Renal pelvis (tissue), 4 donors: Measurements from ENCODE around the gene PRKCE. TPM values are rescaled to one million over a fixed set of nuclear protein-coding genes. Genes with fewer than 3 reads are reported as not detected.
"Not testable (repeated sequence)": the region's sequence is repeated elsewhere in the genome, so short reads cannot be mapped to it uniquely, and the experiment has no call there.

Experiments
- DNase-seq: peaks from one replicate; pipeline ENCODE4 v3.0.0-alpha.2; 2013
- polyA plus RNA-seq, 3 donors: library from polyadenylated mRNA; unstranded; fragments of 120-200 nt; gene quantifications; one replicate each; pipeline ENCODE4 v1.2.1, GENCODE V29; 2013; ENCODE audit not compliant: insufficient read length in 3 of 3

The PRKCE gene
- polyA plus RNA-seq, 3 donors, result 7.8 to 9.9 (median 7.8) TPM

- no peak for DNase-seq
Observed at GRCh38 chr2:46184794-46185583, 533.5 kb downstream of the PRKCE start.

DNA sequence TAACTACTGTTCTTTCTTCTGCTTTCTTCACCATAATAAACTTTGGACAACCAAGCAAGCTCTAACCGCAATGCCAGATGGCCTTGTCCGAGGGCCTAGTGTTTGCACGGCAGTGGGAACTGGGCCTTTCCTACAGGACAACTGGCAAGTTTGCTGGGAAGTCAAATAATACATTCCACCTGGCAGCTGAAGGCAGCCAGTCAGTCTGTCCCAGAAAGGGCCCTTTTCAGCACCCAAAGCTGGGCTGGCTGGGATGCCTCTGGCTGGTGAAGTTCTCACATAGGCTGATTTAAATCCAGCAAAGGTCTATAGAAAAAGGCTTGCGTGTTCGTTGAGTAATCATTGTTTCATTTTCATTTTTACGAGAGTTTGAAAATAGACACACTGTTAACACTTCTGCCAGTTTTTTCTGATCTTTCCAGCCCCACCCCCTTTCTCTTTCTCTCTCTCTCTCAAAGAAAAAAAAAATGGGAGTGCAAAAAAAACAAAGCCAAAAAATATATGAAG lies 535.7 kb downstream of the PRKCE start:
- no peak for DNase-seq

DNA sequence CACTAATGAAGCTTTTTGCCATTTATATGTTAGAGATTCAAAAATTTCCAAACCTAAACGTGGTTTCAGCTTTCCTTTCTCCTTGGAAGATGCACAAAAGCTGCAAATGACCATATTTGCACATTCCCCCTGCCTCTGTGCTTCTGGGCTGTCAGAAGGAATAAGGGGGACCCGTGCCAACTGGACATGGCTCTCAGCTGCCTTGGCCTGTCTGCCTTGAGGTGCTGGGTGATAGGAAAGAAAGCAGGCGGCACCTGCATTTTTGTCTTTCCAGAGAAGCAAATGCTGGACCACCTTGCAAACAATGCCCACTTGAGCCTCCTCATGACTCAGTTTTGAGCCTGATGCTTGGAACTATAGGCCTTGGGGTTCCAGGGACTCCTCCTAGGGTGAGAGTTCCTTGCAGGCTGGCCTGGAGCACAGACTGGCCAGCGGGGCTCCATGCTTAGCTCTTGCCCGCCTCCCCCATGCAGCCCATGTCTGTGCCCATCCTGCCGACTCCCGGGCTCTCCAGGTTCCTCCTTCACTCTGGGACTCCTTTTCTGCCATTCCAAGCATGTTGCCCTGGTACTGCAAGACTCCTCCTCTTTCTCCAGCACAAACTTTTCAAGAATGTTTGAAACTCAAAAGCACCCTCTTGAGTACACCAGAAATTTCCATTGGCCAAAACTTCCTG lies 536.7 kb downstream of the PRKCE start:
- DNase-seq, result no peak

- DNase-seq, result no peak
Observed at GRCh38 chr2:46193356-46193755, 541.9 kb downstream of the PRKCE start.

GRCh38 chr2:46193855-46194254 lies 542.4 kb downstream of the PRKCE start:
- DNase-seq, result no peak

DNA sequence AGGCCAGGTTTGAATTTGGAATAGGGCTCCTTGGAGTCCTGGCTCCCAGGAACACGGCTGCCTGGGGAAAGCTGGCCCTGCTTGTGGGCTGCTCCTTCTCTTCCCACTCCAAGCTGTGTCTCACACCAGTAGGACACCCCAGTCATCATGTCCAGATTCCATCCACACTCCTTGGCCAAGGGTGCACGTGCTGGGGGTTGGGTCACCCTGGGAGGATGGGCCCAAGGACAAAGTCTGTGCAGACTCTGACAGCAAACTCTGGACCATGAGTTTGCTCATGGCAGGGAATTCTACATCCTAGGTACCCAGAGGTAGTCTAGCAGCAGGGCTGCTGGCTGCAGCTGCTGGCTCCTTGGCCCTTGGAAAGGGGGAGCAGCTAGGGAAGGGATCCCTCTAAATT lies 543.4 kb downstream of the PRKCE start:
- DNase-seq, result no peak

DNA sequence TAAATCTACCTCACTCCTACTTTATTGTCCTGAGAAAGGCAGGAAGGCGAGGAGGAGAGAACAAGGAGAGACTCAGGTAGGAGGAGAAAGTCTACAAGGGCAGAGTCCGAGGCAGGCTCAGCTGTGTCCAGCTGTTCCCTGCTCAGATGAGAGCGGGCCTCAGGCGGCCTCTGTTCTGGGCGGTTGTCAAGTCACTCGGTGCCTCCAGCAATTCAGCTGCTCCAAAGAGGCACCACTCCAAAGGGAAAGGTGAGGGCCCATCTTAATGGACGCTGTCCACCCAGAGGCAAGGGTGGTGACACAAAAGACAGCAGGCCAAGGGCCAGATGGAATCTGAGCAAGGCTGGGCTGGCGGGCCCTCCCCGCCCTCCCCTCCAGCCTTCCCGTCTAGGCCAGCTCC lies 544.3 kb downstream of the PRKCE start:
- DNase-seq, result no peak

DNA sequence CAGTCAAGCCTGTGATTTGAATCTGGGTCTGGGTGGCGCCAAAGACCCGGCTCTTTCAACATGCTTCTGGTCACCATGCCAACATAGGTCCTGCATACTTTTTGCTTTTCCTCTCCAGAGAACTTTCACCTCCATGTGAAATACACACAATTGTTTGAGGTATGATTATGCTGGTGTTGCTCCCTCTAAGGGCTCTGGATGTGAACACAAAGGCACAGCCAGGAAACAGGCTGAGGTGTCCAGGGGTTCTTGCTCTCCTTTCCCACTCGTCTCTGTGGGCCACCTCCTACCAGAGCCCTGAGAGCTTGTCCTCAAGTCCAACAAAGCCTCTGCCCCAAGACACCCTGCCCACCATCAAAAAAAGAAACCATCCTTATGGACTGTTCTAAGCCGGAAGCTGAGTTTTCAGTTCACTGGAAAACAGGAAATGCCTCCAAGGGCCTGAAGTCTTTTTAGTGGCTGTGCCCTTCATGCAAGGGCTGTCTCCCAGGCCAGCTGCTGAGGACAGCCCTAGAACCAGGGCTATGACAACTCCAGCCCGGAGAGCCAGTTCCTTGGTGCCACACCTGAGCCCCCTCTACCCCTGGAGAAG lies 545.5 kb downstream of the PRKCE start:
- no peak for DNase-seq

DNA sequence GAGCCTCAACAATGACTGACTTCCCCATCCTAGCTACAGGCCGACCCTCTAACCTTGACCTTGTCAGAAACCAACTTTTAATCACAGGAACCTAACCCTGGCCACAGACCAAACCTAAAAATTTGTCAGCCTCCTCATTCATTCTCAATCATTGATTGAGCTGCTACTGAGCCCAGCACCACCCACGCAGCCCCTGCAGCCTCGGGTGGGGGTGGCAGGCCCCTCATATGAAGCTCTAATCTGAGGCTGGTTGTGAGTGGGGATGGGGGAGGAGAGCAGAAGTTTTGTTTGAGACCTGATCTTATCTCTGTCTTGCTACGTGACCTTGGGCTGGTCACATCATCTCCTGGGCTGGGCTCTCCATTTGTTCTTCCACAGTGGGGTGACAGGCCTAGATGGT lies 546.2 kb downstream of the PRKCE start:
- no peak for DNase-seq

GRCh38 chr2:46198164-46198883 lies 546.8 kb downstream of the PRKCE start:
- DNase-seq, result no peak

- no peak for DNase-seq
Observed at GRCh38 chr2:46198966-46199365, 547.5 kb downstream of the PRKCE start.

DNA sequence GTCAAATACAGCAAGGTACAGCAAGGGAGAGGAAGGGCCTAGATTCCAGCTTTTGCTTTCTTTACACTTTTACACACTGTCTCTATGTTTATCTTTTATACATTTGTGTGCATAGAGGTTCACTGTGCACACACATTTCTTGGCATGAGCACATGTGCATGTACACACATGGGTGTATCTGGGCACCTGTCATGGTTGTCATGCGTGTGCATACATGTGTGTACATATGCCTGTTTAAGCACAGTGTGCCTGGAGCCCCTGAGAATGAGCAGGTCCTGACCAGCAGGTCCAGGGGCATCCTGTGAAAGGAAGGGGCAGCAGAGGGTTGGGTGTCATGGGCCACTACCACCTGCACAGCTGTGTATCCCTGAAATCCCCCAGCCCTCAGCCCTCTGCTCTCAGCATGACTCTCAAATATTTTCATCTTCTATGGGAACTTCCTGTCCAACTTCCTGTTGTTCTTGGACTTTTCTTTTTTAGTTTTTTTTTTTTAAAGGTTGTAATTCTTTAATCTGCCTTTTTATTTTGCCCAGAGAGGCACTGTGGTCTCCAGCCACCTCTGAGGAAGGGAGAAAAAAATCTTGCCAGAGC lies 548.7 kb downstream of the PRKCE start:
- DNase-seq, result no peak

DNA sequence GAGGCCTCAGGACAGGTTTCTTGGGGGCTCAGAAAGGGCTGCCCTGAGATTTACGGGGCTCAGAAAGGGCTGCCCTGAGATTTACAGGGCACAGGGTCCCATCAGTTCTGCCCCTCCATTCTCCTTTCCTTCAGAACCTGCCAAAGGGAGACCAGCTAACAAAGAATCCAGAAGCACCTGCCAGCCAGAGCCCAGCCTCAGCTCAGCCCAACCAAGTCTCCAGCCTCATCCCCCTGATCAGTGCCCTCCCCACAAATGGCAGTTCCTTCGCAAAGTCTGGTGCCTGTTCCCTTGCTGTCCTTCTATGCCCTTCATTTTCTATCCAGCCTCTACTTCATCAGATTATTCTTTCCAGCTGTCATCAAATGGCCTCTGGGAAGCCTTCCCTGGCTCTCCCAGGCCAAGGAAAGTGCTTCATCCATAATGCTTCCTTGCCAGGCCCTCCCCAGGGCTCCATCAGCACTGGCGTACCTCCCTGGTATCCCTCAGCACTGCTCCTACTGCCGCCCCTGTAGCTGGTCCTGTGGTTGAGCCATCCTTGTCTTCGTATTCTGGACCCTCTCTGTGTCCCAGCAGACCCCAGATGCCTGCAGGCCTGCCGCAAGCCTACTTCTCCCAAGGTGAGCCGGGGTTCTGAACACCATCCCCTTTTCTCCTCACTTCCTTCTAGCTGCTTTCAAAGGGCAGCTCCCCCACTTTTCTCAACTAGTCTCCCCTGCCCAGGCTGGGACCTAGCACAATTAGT lies 549.6 kb downstream of the PRKCE start:
- DNase-seq, result no peak

- no peak for DNase-seq
Observed at GRCh38 chr2:46202453-46202852, 551.0 kb downstream of the PRKCE start.

DNA sequence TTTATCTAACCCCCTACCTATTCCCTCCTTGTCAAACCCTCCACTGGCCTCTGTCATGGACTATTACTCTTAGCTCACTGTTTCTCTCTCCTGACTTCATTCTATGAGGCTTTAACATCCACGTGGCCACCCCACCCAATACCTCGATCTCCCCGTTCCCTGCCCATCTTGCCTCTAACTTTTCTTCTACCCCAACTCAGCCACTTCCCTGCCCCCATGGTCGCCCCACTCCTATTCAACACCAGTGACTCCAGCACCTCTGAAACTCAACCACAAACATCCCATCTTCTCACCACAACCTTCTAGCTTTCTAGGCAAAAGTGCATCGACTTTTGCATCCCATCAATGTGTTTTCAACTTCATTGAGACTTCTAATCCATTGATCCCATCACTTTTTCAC lies 551.5 kb downstream of the PRKCE start:
- DNase-seq, result no peak

GRCh38 chr2:46203636-46204035 lies 552.2 kb downstream of the PRKCE start:
- DNase-seq, result not testable (repeated sequence)

GRCh38 chr2:46207591-46207990 lies 556.1 kb downstream of the PRKCE start:
- no peak for DNase-seq

DNA sequence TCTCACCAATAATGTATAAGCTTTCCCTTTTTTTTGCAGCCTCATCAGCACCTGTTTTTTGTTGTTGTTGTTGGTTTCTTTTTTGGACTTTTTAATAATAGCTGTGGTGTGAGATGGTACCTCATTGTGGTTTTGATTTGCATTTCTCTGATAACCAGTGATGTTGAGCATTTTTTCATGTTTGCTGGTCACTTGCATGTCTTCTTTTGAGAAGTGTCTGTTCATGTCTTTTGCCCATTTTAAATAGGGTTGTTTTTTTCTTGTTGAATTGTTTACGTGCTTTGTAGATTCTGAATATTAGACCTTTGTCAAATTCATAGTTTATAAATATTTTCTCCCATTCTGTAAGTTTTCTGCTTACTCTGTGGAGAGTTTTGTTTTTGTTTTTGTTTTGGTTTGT lies 557.3 kb downstream of the PRKCE start:
- DNase-seq, result no peak

DNA sequence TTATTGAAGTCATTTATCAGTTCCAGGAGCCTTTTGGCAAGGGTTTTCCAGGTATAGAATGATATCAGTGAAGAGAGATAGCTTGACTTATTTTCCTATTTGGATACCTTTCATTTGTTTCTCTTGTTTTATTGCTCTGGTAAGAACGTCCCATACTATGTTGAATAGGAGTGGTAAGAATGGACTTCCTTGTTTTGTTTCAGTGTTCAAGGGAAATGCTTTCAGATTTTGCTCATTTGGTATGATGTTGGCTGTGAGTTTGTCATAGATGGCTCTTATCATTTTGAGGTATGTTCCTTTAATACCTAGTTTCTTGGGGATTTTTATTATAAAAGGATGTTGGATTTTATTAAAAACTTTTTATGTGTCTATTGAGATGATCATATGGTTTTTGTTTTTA lies 558.6 kb downstream of the PRKCE start:
- DNase-seq, result no peak

DNA sequence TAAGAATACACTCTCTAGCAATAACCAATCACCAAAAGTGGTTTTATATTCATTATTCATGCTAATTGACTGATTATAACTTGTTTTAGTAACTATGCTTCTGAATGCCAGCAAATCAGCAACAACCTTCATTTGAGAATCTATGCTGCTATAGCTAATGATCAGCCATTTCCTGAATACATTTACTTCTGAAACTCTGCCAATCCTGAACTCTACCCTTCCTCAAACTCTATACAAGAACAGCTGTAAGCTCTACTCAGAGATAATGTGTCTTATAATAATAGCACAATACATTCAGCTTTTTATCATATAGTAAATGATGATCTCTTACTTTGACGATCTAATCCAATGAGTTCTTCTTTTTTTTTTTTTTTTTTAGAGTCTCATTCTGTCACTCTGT lies 560.0 kb downstream of the PRKCE start:
- DNase-seq, result no peak

GRCh38 chr2:46213906-46214305 lies 562.4 kb downstream of the PRKCE start:
- DNase-seq, result no peak
